ENCODE results near the gene TRPM7.
"Not testable (repeated sequence)": the region's sequence is repeated elsewhere in the genome, so short reads cannot be mapped to it uniquely, and the experiment has no call there.

The TRPM7 gene

GRCh38 chr15:50655555-50655954, 31.0 kb downstream of the TRPM7 start:
- no peak for DNase-seq (ENCODE audit: low spot score)

- no peak for DNase-seq (ENCODE audit: low spot score)
Measured at GRCh38 chr15:50653156-50653743, 33.3 kb downstream of the TRPM7 start.

GRCh38 chr15:50652671-50653070, 33.9 kb downstream of the TRPM7 start:
- no peak for DNase-seq (ENCODE audit: low spot score)

GRCh38 chr15:50641318-50641717, 45.3 kb downstream of the TRPM7 start:
- DNase-seq (ENCODE audit: low spot score): no peak

GRCh38 chr15:50636146-50636545, 50.5 kb downstream of the TRPM7 start:
- DNase-seq (ENCODE audit: low spot score): no peak

- no peak for DNase-seq (ENCODE audit: low spot score)
Measured at GRCh38 chr15:50633653-50634052, 52.9 kb downstream of the TRPM7 start.

GRCh38 chr15:50628421-50628820, 58.2 kb downstream of the TRPM7 start:
- no peak for DNase-seq (ENCODE audit: low spot score)

- no peak for DNase-seq (ENCODE audit: low spot score)
Measured at GRCh38 chr15:50627351-50628055, 59.1 kb downstream of the TRPM7 start.

GRCh38 chr15:50624616-50625168, 61.9 kb downstream of the TRPM7 start:
- no peak for DNase-seq (ENCODE audit: low spot score)

- not testable (repeated sequence) for DNase-seq (ENCODE audit: low spot score)
Measured at GRCh38 chr15:50622361-50622943, 64.1 kb downstream of the TRPM7 start.

- DNase-seq (ENCODE audit: low spot score): not testable (repeated sequence)
Measured at GRCh38 chr15:50616960-50617359, 69.6 kb downstream of the TRPM7 start.

GRCh38 chr15:50616554-50616953, 70.0 kb downstream of the TRPM7 start:
- not testable (repeated sequence) for DNase-seq (ENCODE audit: low spot score)

- no peak for DNase-seq (ENCODE audit: low spot score)
Measured at GRCh38 chr15:50613600-50613999, 73.0 kb downstream of the TRPM7 start.

GRCh38 chr15:50607129-50607528, 79.5 kb downstream of the TRPM7 start:
- no peak for DNase-seq (ENCODE audit: low spot score)

GRCh38 chr15:50605462-50605861, 81.1 kb downstream of the TRPM7 start:
- DNase-seq (ENCODE audit: low spot score): no peak

- not testable (repeated sequence) for DNase-seq (ENCODE audit: low spot score)
Measured at GRCh38 chr15:50602028-50602427, 84.6 kb downstream of the TRPM7 start.

- DNase-seq (ENCODE audit: low spot score): no peak
Measured at GRCh38 chr15:50594311-50594710, 92.3 kb downstream of the TRPM7 start.

GRCh38 chr15:50593761-50594160, 92.8 kb downstream of the TRPM7 start:
- no peak for DNase-seq (ENCODE audit: low spot score)

- no peak for DNase-seq (ENCODE audit: low spot score)
Measured at GRCh38 chr15:50590288-50590687, 96.3 kb downstream of the TRPM7 start.

GRCh38 chr15:50577492-50577891, 109.1 kb downstream of the TRPM7 start:
- DNase-seq (ENCODE audit: low spot score): no peak

- DNase-seq (ENCODE audit: low spot score): no peak
Measured at GRCh38 chr15:50576166-50576565, 110.4 kb downstream of the TRPM7 start.

GRCh38 chr15:50573842-50574241, 112.8 kb downstream of the TRPM7 start:
- DNase-seq (ENCODE audit: low spot score): not testable (repeated sequence)

GRCh38 chr15:50563756-50564155, 122.8 kb downstream of the TRPM7 start:
- no peak for DNase-seq (ENCODE audit: low spot score)

All from ecto neural progenitor cell (in vitro differentiated cells).